ENCODE results near the gene NAALADL2.
"Not testable (repeated sequence)": the region's sequence is repeated elsewhere in the genome, so short reads cannot be mapped to it uniquely, and the experiment has no call there.

The NAALADL2 gene

DNA sequence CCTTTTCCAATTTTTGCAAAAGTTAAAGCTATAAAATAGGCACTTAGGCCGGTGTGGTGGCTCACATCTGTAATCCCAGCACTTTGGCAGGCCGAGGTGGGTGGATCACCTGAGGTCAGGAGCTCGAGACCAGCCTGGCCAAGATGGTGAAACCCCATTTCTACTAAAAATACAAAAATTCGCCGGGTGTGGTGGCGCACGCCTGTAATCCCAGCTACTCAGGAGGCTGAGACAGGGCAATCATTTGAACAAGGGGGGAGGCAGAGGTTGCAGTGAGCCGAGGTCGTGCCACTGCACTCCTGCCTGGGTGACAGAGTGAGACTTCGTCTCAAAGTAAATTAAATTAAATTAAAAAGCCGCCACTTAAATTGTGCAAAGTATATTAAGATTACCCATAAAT is 412.3 kb downstream of the NAALADL2 start:
- DNase-seq: not testable (repeated sequence)

DNA sequence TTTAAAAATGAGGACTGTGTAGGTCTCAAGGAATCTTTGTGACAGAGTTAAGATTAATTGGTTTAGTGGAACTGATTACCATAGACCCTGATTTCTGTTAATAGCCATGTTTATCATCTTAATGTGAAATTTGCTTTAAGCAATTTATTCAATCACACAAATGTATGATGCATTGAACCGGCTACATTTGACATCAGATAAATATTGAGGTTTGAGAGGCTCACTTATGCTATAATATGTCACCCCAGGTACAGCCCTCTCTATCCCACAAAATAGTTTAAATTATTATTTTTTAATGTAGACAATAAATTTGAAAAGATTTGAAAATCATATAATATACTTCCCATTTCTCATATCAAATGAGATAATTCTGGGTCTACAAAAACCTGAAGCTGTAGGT is 413.3 kb downstream of the NAALADL2 start:
- DNase-seq: no peak

DNA sequence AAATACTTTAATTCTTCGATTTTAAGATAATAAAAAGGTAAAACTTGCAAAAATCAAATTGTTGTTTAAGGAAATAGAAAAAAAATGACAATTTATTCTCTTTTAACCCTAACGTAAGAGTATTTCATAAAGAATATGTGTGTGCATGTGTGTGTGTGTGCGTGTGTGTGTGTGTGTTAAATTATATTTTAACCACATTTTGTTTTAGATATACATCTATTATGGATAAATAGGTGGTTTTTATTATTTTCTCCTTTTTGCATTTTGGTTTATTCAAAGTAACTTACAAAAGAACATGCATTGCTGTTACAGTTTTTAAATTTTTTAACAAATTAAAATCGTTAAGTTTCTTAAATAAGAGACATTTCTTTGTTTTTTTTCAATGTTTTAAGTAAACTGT is 414.4 kb downstream of the NAALADL2 start:
- DNase-seq: no peak

DNA sequence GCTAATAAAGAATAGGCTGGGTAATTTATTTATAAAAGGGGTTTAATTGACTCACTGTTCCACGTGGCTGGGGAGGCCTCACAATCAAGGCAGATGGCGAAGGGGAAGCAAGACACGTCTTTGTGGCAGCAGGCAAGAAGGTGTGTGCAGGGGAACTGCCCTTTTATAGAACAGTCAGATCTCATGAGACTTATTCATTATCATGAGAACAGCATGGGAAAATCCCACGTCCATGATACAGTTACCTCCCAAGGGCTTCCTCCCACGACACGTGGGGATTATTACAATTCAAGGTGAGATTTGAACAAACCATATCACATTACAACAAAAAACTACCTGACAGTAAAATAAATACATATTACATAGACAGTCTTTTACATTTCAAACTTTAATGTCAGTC is 414.9 kb downstream of the NAALADL2 start:
- no peak for DNase-seq

DNA sequence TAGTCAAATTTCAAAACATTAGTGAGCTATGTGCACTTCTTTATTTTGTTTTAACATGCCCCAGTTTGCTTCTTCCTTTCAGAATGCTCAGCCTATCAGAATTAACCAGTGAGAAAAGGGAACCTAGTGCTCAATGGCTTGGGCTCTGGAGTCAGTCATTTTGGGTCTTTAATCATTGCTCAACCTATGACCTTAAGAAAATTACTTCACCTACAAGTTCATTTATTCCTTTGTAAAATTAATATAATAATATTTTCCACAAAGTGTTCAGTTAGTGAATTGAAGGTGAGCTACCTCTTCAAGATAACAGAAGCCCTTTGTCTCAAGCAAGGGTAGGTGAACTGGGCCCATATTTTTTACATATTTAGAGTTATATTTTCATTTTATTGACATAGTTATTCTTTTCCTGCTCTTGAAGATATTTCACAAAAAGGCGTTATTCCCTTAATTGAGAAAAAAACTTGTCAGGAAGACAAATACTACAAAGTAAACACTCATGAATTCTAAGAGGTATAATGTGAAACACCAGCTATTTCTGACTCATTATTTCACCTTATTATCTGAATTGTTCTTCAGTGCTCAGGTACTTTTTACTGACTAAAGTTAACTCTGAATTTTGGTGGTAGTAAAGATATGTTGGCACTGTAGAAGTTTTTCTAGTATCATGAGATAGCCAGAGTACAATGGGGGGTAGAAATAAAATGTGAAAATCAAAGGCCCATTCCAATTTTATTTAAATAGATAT is 415.5 kb downstream of the NAALADL2 start:
- no peak for DNase-seq

DNA sequence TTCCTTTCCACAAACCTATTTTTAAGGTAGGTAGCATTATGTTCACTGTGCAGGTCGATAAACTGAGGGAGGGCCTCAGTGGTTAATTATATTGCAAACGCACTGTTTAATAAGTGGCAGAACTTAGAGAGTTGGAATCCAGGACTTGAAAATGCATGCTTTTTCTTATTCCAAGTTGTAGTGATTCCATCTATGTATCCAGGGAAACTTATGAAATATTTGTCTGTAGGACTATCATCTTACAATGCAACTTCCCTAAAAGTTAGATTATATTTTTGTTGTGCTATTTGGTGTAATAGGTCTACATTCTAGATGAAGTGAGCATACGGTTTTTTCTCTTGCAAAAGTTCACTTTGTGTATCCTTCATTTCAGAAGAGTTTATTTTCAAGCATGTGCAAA is 419.5 kb downstream of the NAALADL2 start:
- no peak for DNase-seq

DNA sequence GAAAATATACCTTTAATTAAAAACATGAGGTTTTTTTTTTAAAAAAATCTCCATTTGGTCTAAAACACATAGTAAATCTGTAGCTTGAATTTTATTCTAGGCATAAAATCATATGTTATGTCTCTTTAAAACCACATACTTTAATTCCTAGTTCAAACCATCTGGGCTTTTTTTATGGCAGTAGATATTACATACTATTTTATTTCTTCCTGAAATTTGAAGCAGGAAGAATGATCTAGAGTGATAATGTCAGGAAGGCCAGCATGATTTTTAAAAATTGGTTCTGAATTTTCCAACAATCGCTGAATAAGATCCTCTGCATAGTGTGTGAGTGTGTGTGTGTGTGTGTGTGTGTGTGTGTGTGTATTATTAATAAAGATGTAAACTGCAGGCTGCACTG is 420.3 kb downstream of the NAALADL2 start:
- DNase-seq: no peak

DNA sequence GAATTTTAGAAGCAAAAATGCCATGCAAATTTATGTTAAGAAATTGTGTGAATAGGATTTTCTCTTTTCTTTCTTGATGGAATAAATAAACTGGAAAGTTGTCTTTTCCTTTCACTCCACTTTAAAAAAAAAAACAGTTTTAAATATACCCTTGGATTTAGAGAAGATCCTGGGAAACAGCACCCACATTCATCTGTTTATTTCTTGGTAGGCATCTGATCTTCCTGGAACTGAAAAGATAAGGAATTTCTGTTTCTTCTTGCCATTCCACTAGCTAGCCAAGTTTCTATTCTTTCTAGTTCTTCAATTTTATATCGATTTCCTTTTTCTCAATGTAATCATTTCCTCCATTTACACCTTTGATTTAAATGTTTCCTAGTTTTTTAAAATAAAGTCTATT is 420.8 kb downstream of the NAALADL2 start:
- no peak for DNase-seq

DNA sequence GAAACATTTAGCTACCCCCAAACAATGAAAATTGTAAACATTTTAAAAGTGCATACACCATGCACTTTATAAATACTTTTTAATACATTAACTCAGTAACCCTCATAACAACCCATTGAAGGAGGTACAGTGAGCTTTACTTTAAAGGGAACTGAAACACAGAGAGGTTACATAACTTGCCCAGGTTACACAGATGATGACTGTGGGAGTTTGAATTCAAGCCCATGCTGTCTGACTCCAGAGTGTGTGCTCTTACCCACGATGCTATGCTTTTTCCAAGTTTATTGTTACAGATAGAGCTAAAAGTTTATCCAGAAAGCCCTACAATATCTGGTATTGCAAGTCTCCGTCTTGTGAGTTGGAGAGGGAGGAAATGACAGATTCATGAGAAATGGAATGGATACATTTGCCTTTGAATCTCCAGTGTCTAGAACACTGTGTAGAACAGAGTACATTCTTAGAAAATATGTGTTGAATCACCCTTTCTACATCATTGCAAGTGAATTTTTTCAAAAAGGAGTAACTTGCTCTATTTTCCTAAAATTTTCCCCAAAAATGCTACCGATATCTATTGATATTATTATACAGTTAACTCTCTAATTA is 428.3 kb downstream of the NAALADL2 start:
- no peak for DNase-seq

DNA sequence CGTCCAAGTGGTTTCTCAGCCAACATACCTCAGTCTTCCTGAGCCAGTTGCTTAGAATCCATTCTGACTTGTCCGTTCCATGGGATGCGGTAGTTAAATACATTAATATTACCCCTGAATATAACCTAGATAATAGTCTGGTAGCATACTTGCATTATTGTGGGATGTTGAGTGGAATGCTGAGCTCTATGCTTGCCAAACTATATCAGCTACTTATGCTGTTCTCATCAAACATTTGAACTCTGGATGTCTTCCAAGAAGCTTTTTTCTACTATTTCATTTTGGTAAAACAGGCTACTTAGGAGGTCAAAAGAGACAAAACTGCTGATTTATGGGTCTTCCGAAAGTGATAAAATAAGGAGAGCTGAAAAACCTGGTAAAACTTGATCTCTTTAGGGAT is 429.5 kb downstream of the NAALADL2 start:
- DNase-seq: no peak

DNA sequence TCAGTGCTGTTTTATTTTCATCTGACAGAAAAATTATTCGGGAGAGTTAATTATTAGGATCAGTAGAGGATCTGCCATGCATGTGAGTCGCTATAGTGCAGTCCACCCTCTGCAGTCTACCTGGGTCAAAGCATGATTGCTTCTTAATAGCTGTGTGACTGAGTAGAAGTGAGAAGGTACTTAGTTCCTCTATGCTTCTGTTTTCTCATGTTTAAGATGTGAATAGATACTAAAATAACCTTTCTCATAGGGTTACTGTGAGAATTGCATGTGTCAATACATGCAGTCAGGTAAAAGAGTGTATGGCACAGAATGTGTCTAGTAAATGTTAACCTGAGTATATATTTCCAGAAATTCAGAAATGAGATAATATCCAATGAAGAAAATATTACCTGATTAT is 435.7 kb downstream of the NAALADL2 start:
- no peak for DNase-seq

DNA sequence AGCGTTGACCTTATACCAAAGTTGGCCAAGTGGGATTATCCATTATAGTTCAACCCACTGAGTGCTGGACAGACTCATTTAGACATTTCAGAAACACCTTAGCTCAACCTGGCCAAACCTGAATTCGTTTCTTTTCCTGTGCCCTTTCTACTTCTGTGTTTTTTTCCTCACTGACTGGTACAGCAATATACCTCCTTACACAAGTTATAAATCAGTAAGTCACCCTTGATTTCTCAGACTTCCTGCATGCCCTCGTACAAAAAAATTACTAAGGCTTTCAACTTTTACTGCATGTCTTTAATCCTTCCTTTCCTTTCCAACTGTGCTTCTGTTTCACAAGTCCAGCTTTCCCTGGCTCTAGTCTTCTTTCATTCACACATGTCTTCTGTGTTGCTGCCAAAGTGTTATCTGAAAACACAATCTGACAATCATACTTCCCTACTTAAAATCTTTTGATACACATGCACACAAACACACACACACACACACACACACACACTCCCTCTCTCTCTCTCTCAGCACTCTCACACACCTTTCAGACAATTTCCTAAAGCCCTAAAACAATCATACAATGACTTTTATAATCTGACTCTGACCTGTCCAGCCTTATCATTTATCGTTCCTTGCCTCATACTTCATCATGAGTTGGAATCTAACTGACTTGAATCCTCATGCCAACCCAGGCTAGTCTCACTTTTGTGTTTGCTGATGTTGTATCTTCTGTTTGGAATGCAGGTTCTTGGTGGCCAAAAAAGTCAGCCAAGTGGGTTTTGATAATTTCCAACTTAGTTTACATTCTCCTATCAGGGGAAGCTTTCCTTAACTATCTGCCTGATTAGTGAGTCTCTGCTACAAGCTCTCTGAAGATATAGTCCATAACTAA is 436.4 kb downstream of the NAALADL2 start:
- DNase-seq: no peak

DNA sequence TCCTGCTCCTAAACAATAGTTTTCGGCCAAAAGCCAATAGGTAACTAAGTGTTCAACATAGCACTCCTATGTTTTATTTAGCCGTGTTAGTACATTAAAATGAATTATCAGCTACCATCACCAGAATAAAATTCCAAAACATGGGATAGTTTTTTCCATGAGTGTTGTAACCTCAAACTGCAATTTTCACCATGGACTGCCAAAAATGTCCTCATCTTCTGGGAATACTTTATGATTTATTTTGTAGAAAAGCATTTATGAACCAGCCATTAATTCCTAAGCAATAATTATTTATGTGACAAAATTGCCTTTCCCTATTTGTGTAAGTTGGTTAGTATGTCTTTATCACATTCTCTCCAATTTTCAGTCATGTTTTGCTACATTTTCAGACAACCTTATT is 438.1 kb downstream of the NAALADL2 start:
- no peak for DNase-seq

DNA sequence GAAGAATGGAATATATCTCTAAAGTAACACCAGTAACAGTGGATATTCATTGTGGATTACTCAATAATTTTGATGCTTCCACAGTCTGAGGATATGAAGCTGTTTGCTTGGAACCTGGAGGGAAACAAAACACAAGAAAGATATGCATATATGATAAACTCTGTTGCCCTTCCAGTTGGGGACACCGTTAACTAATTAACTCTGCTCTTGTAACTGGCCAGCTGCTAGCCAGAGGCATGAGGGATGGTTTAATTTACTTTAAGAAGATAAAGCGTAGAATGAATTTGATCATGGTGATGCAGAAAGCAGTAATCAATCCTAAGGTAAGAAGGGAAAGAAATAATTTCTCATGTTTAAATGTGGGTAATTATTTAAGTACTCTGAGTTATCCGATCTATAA is 442.6 kb downstream of the NAALADL2 start:
- DNase-seq: no peak

DNA sequence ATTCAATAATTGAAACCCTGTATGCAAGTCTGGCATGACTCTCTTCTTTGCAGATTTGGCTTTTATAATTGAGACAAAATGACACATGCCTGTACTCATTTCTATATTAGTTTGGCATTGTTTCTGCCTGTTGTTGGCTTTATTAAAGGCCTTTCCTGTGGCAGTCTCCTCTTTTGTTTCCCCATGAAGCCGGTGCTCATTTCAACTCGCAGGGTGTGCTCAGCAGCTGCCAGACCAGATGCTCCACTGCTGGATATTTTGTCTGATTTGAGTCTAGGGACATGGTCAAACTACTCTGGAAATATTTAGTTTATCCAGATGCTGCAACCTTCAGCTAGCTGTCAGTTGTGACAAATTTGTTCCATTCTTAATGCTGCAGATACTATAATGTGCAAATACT is 445.3 kb downstream of the NAALADL2 start:
- no peak for DNase-seq

DNA sequence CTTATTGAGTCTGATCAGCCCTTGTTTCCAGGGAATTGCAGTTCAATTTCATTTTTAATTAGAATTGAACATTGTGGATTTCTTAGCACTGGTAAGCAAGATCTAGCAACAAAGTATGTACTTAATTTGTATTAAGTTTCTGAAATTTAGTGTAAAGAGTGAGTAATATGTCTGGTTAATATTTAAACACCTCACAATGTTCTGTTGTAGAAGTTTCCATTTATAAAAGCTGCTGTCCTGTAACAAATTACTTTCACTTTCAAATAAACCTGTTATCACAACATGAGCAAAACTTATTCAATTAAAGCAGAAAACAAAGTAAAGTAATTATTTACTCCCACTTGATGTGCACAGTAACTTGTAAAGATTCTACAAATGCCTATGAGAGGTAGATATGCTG is 448.5 kb downstream of the NAALADL2 start:
- DNase-seq: no peak

DNA sequence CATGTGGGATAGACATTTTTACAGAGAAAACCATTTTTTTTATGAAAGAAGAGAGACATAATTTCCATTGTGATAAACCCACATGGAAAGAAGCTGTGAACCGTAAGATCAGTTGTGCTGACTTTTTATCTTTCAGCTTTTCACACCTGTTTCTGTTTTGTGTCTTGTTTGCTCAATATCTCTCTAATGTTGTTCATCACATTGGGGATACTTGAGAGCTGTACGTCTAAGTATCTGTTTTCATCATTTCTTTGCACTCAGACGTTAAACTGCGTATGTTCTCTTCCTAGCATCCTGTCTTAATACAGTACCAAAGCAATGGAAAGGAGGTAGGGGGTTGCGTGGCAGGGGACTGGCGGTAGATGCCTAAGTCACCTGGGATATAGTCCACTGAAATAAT is 449.0 kb downstream of the NAALADL2 start:
- DNase-seq: no peak

DNA sequence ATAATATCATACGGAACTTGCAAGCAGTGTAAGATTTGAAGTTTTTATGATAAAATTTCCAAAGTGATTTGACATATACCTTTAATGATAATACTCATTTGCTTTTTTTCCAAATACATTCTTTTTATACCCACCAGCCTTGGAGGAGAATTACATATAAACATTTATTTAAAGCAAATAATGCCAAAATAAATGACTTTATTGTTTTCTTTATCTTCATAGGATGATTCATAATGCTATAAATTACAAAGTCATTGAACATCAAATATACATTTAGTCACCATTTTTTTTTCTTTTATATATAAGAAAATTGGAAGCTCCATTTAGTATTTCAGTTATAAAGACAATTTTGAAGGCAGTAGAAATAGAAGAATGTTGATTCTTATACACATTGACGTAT is 450.9 kb downstream of the NAALADL2 start:
- DNase-seq: no peak

DNA sequence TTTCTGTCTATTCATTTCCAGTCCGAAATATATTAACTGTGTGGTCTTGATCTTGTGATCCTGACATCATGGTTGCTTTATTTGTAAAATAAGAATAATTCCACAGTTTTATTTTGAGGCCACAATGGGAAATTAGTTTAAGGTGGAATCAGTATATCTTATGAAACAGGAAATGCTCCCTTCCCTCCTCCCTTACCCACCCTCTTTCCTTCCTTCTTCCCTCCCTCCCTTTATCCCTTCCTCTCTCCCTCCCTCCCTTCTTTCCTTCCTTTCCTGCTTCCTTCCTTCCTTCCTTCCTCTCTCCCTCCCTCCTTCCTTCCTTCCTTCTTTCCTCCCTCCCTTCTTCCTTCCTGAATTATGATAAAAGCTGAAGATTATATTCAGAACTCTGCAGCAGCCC is 452.3 kb downstream of the NAALADL2 start:
- no peak for DNase-seq

DNA sequence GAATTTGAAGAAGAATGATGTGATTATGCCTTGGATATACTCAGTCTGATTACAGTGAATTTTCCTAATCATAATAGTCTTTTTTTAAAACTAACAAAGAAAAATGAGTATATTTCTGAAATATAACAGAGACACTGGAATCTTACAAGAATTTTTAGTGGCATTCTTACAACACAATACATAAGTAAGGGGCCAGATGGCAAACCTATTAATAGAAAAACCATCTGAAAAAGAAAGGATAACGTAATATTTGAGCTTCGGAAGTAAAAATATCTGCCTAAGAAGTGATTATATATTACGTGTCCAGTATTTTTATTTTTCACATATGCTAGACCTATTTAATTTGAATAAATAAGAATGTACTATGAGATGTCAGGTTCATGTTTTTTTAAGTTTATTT is 452.8 kb downstream of the NAALADL2 start:
- no peak for DNase-seq

DNA sequence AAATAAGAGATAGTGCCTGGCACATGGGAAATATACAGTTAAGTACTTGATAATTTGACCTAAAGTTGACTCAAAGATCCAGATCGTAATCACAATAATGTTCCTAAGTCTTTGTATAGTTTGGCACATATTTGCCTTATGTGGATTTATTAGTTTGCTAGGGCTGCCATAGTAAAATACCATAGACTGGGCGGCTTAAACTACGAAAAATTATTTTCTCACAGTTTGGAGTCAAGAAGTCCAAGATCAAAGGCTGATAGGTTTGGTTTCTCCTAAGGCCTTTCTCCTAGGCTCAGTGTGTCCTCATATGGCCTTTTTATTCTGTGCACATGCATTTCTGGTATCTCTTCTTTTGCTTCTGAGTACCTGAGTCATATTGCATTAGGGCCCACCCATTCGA is 453.7 kb downstream of the NAALADL2 start:
- no peak for DNase-seq

DNA sequence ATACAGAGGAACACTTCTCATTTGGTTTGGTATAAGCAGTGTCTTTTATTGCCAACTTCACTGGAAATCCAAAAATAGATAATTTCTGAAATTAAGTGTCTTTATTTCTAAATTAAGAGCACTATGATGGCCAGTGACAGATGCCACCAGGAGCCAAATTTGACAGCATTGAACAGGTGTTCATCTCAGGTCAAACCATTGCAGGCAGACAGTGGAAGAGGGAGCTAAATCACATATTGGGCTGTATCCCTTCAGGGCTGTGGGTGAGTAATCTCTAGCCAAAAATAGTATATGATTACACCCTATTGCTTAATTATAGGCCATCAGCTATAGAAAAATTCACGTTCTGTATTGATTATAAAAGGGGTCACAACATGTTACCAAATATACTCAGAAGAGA is 457.7 kb downstream of the NAALADL2 start:
- no peak for DNase-seq

DNA sequence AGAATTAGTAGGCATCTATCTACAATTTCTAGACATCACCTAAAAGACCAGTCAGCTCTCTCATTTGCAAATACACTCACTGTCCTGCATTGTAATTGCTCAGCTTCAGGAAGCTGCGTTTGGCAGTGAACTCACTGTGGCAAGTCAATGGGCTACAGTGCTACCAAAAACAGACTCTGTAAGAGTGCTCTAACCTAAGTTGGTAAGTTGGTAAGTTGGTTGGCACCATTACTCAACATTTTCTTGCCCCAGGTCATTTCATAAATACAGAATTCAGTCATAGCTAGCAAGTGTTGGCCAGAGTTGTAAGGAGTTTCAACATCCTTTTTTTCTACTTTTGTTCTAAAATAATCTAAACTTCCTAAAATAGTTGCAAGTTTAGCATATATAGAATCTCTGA is 466.3 kb downstream of the NAALADL2 start:
- no peak for DNase-seq

DNA sequence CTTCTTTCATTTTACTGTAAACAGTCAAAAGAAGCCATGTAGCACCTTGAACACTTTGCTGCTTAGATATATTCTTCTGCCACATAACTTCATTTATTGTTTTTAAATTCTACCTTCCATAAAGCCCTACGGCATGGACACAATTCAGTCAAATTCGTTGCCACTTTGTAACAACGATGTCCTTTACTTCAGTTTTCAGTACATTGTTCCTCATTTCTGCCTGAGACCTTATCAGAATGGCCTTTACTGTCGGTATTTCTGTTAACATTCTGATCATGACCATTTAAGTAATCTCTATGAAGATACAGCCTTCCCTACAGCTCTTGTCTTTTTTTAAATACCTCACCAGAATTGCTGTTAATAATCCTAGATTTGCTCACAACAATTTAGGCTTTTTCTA is 466.9 kb downstream of the NAALADL2 start:
- no peak for DNase-seq

Measured in AML-193 (cell line).